Measurements from ENCODE around the gene PTER. TPM values are rescaled to one million over a fixed set of nuclear protein-coding genes. Genes with fewer than 3 reads are reported as not detected.

The PTER gene
- total and polyA plus RNA-seq, 2 of the 4 experiments (the other 2 are of a cell fraction), result 1.9 to 5.0 TPM

DNA sequence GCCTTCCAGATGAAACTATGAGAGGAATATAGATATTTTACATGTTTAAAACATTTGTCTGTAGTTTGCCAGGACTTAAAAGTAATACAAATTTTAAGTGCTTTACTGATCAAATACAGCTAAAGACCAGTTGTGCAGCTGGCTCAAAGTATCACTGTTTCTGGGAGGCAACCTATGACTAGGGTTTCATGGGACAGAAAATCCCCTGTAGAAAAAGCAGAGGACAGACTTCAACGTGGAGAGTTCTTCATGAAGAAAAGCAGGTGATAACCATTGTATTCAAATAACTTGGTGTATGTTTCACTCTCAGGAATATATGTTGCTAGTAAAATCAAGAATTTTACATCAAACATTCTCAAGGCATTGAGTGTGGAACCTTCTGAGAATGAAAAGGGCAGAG lies 40.9 kb downstream of the PTER start:
- in situ Hi-C loops (cut with MboI; ENCODE audit: low sequenced_read_pairs) (no loop called here), intact Hi-C loops (cut with micrococcal nuclease) (no loop called here), dilution Hi-C loops (cut with HindIII; ENCODE audit: low sequenced_read_pairs, unreplicated experiment) (no loop called here)
- H3K9ac ChIP-seq (ENCODE audit: low read depth, low read length), result no peak overlapping the region
- no peaks in the 10 kb centered on the region for H3K4me1 ChIP-seq (ENCODE audit: control insufficient read depth, insufficient read depth, low read length)
- no TSS peak for BruUV-seq (replicated peaks)
- no peak overlapping the region for H4K91ac ChIP-seq (ENCODE audit: insufficient read depth, low read depth, low read length)
- TF ChIP-seq MAZ (IDR thresholded peaks at IDR 0.05; ENCODE audit: borderline replicate concordance, low read depth, low read length) (no peak), MXI1 (IDR thresholded peaks at IDR 0.05; ENCODE audit: borderline replicate concordance, low read depth, low read length) (no peak), POLR2A (IDR thresholded peaks at IDR 0.05; ENCODE audit: low read depth, low read length) (no peak), CEBPB (IDR thresholded peaks at IDR 0.05; ENCODE audit: low read depth, low read length) (no peak), MAFK (IDR thresholded peaks at IDR 0.05; ENCODE audit: low read depth, low read length) (no peak), FOS (IDR thresholded peaks at IDR 0.05; ENCODE audit: low read depth, low read length) (no peak), CTCF (conservative IDR thresholded peaks at IDR 0.05; ENCODE audit: low read depth, low read length) (no peak), RCOR1 (IDR thresholded peaks at IDR 0.05; ENCODE audit: insufficient replicate concordance, low read length) (no peak), SMC3 (IDR thresholded peaks at IDR 0.05; ENCODE audit: low read depth, low read length) (no peak), BHLHE40 (IDR thresholded peaks at IDR 0.05; ENCODE audit: low read depth, low read length) (no peak), USF2 (IDR thresholded peaks at IDR 0.05; ENCODE audit: low read depth, low read length) (no peak), CHD1 (IDR thresholded peaks at IDR 0.05; ENCODE audit: low read depth, low read length) (no peak), RFX5 (IDR thresholded peaks at IDR 0.05; ENCODE audit: low read depth, low read length) (no peak), RAD21 (IDR thresholded peaks at IDR 0.05; ENCODE audit: low read length) (no peak), NFE2L2 (IDR thresholded peaks at IDR 0.05; ENCODE audit: low read depth, low read length) (no peak)
- TF ChIP-seq, protein P1, sequence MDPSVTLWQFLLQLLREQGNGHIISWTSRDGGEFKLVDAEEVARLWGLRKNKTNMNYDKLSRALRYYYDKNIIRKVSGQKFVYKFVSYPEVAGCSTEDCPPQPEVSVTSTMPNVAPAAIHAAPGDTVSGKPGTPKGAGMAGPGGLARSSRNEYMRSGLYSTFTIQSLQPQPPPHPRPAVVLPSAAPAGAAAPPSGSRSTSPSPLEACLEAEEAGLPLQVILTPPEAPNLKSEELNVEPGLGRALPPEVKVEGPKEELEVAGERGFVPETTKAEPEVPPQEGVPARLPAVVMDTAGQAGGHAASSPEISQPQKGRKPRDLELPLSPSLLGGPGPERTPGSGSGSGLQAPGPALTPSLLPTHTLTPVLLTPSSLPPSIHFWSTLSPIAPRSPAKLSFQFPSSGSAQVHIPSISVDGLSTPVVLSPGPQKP (IDR thresholded peaks at IDR 0.05; ENCODE audit: borderline replicate concordance, low read depth, low read length), result no peak
- no peak overlapping the region for H3K23ac ChIP-seq (ENCODE audit: low read depth, low read length)
- H3K18ac ChIP-seq (ENCODE audit: low read depth, low read length), result no peak overlapping the region
- H3K9me3 ChIP-seq (ENCODE audit: control insufficient read depth, insufficient read depth, low read length), result no peaks in the 10 kb centered on the region
- no CpG with 5 or more reads among the region's 1 CpG for WGBS, 2 experiments (ENCODE audit: extremely low coverage in 2 of 2, insufficient read length in 1 of 2)
- no peak overlapping the region for H3K4me2 ChIP-seq (ENCODE audit: low read depth, low read length)
- H3K4me3 ChIP-seq (ENCODE audit: insufficient read depth, low read depth, low read length), result no peak overlapping the region
- H2BK5ac ChIP-seq (ENCODE audit: low read depth, low read length, poor library complexity, severe bottlenecking), result no peak overlapping the region
- no peak overlapping the region for H4K8ac ChIP-seq (ENCODE audit: low read depth in 2 of 2, low read length in 2 of 2)
- H3K9me1 ChIP-seq (ENCODE audit: insufficient read depth, low read length), result no peaks in the 10 kb centered on the region
- H2AK5ac ChIP-seq (ENCODE audit: low read depth, low read length), result no peak overlapping the region
- POLR2A ChIA-PET (ENCODE audit: unreplicated experiment), result no interaction called here
- no peak overlapping the region for H3K56ac ChIP-seq (ENCODE audit: extremely low read depth, insufficient read depth, low read length)
- H3K27me3 ChIP-seq (ENCODE audit: control insufficient read depth, insufficient read depth, low read length), result no peaks in the 10 kb centered on the region
- H2AK9ac ChIP-seq (replicated peaks; ENCODE audit: low read depth, low read length, poor library complexity), result no peak overlapping the region
- H3K36me3 ChIP-seq (ENCODE audit: control insufficient read depth, insufficient read depth, low read length), result no peaks in the 10 kb centered on the region
- no peak overlapping the region for H2BK20ac ChIP-seq (ENCODE audit: low read depth, low read length)
- H2AFZ ChIP-seq (replicated peaks; ENCODE audit: low read length, poor library complexity), result no peak overlapping the region
- no peak overlapping the region for H3K4ac ChIP-seq (ENCODE audit: low read depth, low read length)
- H3K14ac ChIP-seq (replicated peaks; ENCODE audit: low read depth, low read length), result no peak overlapping the region
- DNase-seq (no peak), ATAC-seq (ENCODE audit: low read depth) (no peak)
- no peaks in the 10 kb centered on the region for H4K20me1 ChIP-seq (ENCODE audit: insufficient read depth, low read length)
- CTCF ChIA-PET, result no interaction called here
- no peak overlapping the region for H4K5ac ChIP-seq (ENCODE audit: low read depth, low read length)
- H2BK120ac ChIP-seq (ENCODE audit: low read depth, low read length), result no peak overlapping the region
- no peak overlapping the region for H3K27ac ChIP-seq (ENCODE audit: insufficient read depth, low read length)
- no peak overlapping the region for H2BK15ac ChIP-seq (ENCODE audit: low read depth, low read length)
- no peaks in the 10 kb centered on the region for H3K79me1 ChIP-seq (ENCODE audit: low read depth in 1 of 2, low read length in 2 of 2)
